Endothelial cell of umbilical vein (primary cell): ENCODE data around the gene AKAP13.

Source experiments
- CTCF ChIP-seq, 2 donors: IDR thresholded peaks; 1 replicate in 1 of 2; 2 replicates in 1 of 2; pipeline ENCODE4 v1.5.1; 2011; ENCODE audit warnings: low read length in 2 of 2, mild to moderate bottlenecking in 2 of 2, moderate library complexity in 2 of 2, control low read depth in 1 of 2, inconsistent platforms in 1 of 2, low read depth in 1 of 2; ENCODE audit not compliant: insufficient read depth in 1 of 2; ENCODE audit errors: extremely low read depth in 1 of 2
- EZH2 ChIP-seq: IDR thresholded peaks from 2 replicates; pipeline ENCODE4 v1.6.1; 2012; ENCODE audit warnings: borderline replicate concordance, low read depth, mild to moderate bottlenecking, moderate library complexity, low read length, inconsistent platforms; ENCODE audit not compliant: severe bottlenecking
- FOS ChIP-seq: IDR thresholded peaks from 2 replicates; pipeline ENCODE4 v1.6.1; 2011; ENCODE audit warnings: mild to moderate bottlenecking, low read length, moderate library complexity, borderline replicate concordance; ENCODE audit not compliant: insufficient read depth
- GATA2 ChIP-seq: IDR thresholded peaks from 2 replicates; pipeline ENCODE4 v1.7.0; 2011; ENCODE audit warnings: low read depth, mild to moderate bottlenecking, moderate library complexity, mixed read lengths, low read length; ENCODE audit not compliant: insufficient read length, insufficient read depth
- POLR2A ChIP-seq: IDR thresholded peaks from 2 replicates; pipeline ENCODE4 v1.6.1; 2012; ENCODE audit warnings: low read depth, mild to moderate bottlenecking, control low read depth, low read length
- POLR2AphosphoS5 ChIP-seq: IDR thresholded peaks from 2 replicates; pipeline ENCODE4 v1.6.1; 2012; ENCODE audit warnings: low read depth, mild to moderate bottlenecking, control low read depth, low read length, moderate library complexity; ENCODE audit not compliant: insufficient read depth

GRCh38 chr15:85361323-85361722, 19.1 kb upstream of the AKAP13 start:
- TF ChIP-seq EZH2 (no peak), CTCF (IDR thresholded peaks at IDR 0.05; ENCODE audit: extremely low read depth in 1 of 2, insufficient read depth in 1 of 2, low read depth in 1 of 2, low read length in 2 of 2) (no peak), POLR2A (no peak), GATA2 (no peak), FOS (no peak), POLR2AphosphoS5 (no peak)
